GM12873 (cell line): ENCODE results near the gene ANKRD44.

Experiments used
- TF ChIP-seq, protein P1 (sequence below): IDR thresholded peaks from 2 replicates; pipeline ENCODE4 v1.5.1; 2012; ENCODE audit warnings: low read depth, mild to moderate bottlenecking, moderate library complexity, low read length, control low read depth; ENCODE audit not compliant: insufficient read depth; ENCODE audit errors: missing control alignments

Gene ANKRD44

DNA sequence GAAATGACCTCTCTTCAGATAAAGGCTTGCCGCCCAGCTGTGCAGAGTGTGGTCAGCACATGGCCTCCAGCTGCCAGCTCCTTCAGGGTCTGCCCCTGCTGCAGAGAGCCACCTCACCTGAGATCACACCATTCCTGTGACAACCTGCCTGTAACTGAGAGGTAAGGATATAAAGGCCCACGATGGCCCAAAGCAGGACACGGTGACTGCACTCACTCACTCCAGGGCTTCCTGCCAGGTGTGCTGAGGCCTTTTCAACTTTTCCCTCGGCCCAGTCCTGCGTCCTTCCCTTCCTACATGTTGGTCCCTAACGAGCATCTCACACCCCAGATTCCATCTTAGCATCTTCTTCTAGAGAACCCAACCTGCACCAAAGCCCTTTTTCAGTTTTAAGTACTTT is 36.2 kb downstream of the ANKRD44 start:
- TF ChIP-seq, protein P1, sequence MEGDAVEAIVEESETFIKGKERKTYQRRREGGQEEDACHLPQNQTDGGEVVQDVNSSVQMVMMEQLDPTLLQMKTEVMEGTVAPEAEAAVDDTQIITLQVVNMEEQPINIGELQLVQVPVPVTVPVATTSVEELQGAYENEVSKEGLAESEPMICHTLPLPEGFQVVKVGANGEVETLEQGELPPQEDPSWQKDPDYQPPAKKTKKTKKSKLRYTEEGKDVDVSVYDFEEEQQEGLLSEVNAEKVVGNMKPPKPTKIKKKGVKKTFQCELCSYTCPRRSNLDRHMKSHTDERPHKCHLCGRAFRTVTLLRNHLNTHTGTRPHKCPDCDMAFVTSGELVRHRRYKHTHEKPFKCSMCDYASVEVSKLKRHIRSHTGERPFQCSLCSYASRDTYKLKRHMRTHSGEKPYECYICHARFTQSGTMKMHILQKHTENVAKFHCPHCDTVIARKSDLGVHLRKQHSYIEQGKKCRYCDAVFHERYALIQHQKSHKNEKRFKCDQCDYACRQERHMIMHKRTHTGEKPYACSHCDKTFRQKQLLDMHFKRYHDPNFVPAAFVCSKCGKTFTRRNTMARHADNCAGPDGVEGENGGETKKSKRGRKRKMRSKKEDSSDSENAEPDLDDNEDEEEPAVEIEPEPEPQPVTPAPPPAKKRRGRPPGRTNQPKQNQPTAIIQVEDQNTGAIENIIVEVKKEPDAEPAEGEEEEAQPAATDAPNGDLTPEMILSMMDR = no peak

DNA sequence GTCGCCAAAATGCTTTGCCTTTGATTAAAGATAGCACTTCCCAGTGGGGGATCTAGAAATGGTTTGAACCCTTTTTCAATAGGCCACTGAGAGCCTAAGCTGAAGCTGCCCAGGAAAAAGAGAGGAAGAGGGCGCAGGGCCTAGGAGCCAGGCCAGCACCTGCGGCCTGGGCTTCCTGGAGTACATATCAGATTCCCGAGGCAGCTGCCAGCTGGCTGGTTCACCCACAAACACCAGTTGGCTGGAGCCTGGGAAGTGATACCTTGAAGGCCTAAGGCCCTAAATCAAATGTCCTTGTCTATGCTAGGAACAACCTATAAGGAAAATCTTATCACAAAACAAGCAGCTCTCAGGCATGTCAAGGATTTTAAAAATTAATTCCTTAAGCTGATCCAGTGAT is 37.1 kb downstream of the ANKRD44 start:
- TF ChIP-seq, protein P1 = no peak

DNA sequence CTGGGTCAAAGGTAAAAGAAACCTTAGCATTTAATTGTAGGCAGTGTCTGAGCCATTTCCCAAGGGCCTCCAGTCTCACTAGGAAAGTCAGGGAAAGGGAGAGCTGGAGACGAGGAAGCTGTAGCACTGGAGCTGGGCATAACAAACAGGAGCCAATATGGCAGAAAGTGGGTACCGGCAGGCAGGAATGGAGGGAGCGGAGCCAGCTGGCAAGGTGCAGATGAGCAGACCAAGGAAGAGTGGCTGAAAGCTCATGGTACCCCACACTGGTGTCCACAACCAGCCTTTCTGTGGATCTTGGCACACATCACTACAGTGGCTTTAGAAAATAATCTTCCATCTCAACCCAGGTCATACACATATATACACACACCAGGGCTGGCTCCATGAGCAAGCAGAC is 40.0 kb downstream of the ANKRD44 start:
- TF ChIP-seq, protein P1 = no peak

DNA sequence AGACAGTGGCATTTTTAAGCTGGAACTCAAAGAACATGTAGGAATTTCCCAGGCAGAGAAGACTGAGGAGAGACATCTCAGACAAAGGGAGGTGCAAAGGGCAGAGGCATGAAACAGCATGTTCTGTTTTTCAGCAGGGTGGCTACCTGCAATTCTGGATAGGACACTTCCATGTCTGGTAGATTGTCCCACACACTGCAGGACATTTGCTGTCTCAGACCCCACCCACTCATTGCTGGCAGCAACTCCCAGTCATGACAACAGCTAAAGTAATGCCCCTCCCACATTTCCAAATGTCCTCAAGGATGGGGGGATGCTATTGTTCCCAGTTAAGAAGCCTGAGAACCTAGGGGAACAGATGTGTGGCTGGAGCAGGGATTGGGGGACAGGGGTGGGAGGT is 40.8 kb downstream of the ANKRD44 start:
- TF ChIP-seq, protein P1 = no peak

DNA sequence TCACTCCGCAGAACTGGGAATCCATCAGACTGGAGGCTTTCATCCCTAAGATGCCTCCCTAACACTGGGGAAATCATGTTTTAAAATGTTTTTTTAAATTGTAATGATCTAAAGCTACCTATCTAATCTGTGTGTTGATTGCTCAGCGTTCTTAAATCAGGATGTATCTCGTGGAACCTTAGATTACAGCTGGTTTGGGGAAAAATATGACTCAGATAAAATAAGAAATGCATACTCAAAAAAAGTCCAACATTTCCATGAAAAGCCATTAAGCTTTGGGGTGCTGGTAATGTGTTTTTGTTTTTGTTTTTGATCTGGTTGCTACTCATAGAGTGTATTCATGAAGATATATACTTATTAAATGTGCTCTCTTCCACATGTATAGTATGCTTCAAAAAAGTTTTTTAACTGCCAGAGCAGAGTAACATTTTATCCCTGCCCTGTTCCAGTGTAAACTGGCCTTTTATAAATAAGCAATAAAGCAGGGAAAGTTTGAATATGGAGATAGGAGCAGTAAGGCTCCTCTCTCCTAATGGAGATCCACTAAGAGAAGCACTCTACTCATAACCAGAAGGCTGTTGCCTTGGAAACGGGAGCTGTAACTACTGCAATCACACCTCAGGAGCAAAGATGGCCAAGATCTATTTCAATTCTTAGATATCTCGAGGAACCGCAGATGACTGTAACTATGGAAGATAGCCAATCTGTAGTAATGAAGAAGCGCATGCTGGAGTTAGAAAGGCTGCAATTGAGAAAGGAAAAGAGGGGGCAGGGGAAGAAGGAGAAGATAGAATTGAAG is 41.6 kb downstream of the ANKRD44 start:
- TF ChIP-seq, protein P1 = no peak

DNA sequence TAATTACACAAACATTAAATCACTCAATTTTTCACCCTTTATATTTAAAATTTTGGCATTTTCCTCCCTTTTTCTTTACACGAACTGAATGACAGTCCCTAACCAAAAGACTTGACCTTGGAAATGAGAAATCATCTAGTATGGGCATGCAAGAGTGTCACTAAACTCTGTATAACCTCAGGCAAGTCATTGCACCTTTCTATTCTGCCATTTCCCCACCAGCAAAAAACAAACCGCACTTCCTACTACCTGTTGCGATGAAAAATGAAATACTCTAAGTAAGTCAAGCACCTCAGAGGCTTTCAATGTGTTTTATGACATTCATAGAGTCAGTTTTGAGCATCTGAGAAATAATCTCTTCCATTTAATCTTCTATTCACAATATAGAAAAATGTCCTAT is 44.1 kb downstream of the ANKRD44 start:
- TF ChIP-seq, protein P1 = no peak

DNA sequence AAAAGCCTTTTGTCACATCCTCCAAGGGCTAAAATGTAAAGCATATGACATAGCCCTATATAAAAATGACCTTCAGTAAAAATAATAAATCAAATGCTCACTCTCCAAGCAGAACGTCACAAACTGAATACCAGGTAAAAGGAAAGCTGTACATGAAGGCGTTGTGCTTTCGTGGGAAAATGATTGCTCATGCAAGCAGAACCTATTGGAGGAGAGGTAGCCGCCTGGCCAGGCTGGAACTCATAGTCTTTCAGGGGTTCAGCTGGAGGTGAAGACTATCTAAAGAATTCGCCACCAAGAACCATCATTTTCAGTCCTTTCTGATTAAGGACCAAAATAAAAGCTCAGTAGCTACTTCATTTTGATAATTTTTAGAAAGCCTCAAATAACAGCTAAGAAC is 44.7 kb downstream of the ANKRD44 start:
- TF ChIP-seq, protein P1 = no peak
